ENCODE results near the gene PLXDC1.

- TF ChIP-seq CTCF (IDR thresholded peaks at IDR 0.05 in 4 of 5, conservative IDR thresholded peaks at IDR 0.05 in 1 of 5) (no peak), POLR2A (IDR thresholded peaks at IDR 0.05) (no peak)
Observed at GRCh38 chr17:39113871-39114270, 37.6 kb downstream of the PLXDC1 start.

Data from gastrocnemius medialis (tissue), 4 donors.